GM12873 (cell line): ENCODE data around the gene ADIPOR2.

Source experiments
- CTCF ChIP-seq: IDR thresholded peaks from 2 replicates; pipeline ENCODE4 v1.5.1; 2012; ENCODE audit warnings: low read depth, mild to moderate bottlenecking, moderate library complexity, low read length, control low read depth; ENCODE audit not compliant: insufficient read depth; ENCODE audit errors: missing control alignments

The ADIPOR2 gene

GRCh38 chr12:1792406-1792805, 101.5 kb downstream of the ADIPOR2 start:
- no peak for TF ChIP-seq CTCF

GRCh38 chr12:1793426-1794210, 102.7 kb downstream of the ADIPOR2 start:
- no peak for TF ChIP-seq CTCF

DNA sequence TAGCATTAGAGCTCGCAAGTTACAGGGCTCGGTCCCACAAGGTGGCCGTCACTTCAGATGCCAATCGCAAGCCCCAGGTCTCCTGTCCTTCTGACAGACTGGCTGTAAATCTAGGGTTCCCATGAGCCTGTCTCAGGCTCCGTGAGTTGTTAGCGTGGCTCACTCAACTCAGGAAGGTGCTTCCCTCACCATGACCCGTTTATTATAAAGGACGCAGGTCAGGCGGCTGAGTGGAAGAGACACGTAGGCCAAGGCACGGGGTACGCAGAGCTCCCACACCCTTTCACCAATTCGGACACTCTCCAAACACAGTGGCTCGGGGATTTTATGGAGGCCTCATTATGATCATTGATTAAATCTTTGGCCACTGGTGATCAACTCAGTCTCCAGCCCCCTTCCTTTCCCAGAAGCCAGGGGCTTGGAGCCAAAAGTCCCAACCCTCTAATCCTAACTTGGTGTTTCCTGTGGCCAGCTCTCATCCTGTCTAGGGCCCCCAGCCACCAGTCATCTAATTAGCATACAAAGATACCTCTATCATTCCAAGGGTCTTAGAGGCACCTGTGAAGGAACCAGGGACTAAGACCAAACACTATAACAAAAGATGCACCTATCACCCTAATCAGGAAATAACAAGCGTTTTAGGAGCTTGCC, 103.7 kb downstream of the ADIPOR2 start:
- no peak for TF ChIP-seq CTCF

GRCh38 chr12:1795221-1795784, 104.4 kb downstream of the ADIPOR2 start:
- TF ChIP-seq CTCF = no peak

GRCh38 chr12:1795785-1796514, 105.1 kb downstream of the ADIPOR2 start:
- peak; percentile 86 for TF ChIP-seq CTCF

DNA sequence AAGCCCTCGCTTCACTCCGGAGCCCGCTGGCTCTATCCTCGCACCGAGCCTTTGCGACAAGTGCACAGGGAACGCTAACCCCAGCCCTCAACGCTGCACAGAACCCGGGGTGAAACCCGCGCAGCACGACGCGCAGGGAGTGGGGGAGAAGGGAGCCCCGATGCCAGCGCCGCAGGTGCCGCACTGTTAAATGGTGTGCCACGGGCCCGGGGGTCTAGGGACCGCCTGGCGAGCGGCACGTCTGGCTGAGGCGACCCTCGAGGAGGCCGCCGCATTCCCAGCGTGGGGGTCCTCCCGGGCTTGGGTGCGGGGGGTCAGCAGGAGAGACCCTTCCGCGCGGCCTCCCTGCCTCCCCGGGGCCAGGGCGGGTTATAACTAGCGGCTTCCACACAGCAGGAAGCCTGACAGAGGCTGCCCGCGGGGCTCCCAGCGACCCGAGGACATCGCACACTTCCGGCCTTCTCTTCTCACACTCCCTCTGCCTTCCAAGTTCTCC, 105.7 kb downstream of the ADIPOR2 start:
- no peak for TF ChIP-seq CTCF
